ENCODE measurements around the gene ZFHX3.

GRCh38 chr16:72837846-72838585 lies 209.9 kb downstream of the ZFHX3 start:
- no peak for TF ChIP-seq HNF4G (IDR thresholded peaks at IDR 0.05)
- TF ChIP-seq FOXA1 (IDR thresholded peaks at IDR 0.05), result no peak

Data from liver (tissue), 2 donors.